Nephron progenitor cell (in vitro differentiated cells): ENCODE data around the gene LENG9.
"Not testable (repeated sequence)": the region's sequence is repeated elsewhere in the genome, so short reads cannot be mapped to it uniquely, and the experiment has no call there.

Experiments used
- DNase-seq: peaks from one replicate; pipeline ENCODE4 v3.0.0; 2021
- H3K27ac Mint-ChIP-seq: 2 replicates; pipeline ENCODE4 v1.8.0; 2021; ENCODE audit warnings: mild to moderate bottlenecking, moderate library complexity, mixed read lengths
- H3K27me3 Mint-ChIP-seq: 2 replicates; pipeline ENCODE4 v1.8.0; 2021; ENCODE audit warnings: mild to moderate bottlenecking, low read depth, mixed read lengths; ENCODE audit not compliant: poor library complexity
- H3K36me3 Mint-ChIP-seq: 2 replicates; pipeline ENCODE4 v1.8.0; 2021; ENCODE audit warnings: low read depth, mixed read lengths
- H3K4me1 Mint-ChIP-seq: 2 replicates; pipeline ENCODE4 v1.8.0; 2021; ENCODE audit warnings: mixed read lengths
- H3K4me3 Mint-ChIP-seq: 2 replicates; pipeline ENCODE4 v1.8.0; 2021; ENCODE audit warnings: mild to moderate bottlenecking, moderate library complexity, mixed read lengths
- H3K9me3 Mint-ChIP-seq: 2 replicates; pipeline ENCODE4 v1.8.0; 2021; ENCODE audit warnings: mild to moderate bottlenecking, moderate library complexity, mixed read lengths
- TF ChIP-seq, protein P1 (sequence below): fragments of 200-600 bp; sonication (generic); IDR thresholded peaks from 2 replicates; pipeline ENCODE4 v1.5.0; 2021; ENCODE audit warnings: antibody characterized with exemption

Gene LENG9

DNA sequence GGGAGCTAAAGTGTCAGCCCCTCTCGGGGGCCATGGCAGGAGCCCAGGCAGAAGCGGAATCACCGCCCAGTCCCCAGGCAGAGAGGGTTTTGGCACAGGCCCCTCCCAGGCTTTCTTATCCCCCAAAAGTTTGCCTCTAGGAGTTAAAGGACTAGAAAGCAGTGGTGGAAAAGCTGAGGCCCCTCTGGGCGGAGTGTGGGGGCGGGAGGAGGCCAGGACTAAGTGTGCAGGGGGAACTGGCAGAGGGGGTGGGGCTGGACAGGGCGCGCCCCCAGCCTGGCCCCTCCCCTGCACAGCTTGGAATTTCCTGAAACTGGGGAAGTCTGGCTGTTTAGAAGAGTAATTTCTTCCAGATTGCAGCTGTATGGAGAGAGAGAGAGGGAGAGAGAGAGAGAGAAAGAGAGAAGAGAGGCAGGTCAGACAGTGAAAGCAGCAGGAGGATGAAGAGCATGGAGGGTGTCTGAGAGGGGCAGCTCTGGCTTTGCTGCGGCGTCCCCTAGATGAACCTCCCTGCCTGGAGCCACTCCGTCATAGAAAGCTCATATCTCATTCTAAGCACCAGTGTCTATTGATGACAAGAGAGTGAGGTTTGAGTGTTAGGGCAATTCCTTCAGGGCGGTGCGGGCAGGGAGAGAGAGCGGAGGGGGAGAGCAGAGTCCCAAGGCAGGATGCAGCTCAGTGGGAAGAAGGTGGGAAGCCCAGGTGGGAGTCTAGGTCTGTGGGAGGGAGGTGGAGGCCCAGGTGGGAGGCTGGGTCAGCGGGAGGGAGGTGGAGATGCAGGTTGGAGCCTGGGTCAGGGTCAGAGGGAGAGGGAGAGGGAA is 9.7 kb upstream of the LENG9 start, which contains the start of gene CDC42EP5:
CDC42EP5 (minus strand) TSS at position 226 of the 821 bp plus-strand sequence. CDS start 7,749 bp downstream, outside the sequence.
- Mint-ChIP-seq H3K4me3 (peak within 1 kb of the TSS; percentile 65), H3K4me1 (peaks cover 29% of the 10 kb centered on the region), H3K27ac (peak within 1 kb of the TSS; percentile 49), H3K9me3 (no peaks in the 10 kb centered on the region), H3K27me3 (peaks cover 81% of the 10 kb centered on the region), H3K36me3 (no peaks in the 10 kb centered on the region)
- peak; percentile 70 for DNase-seq
- TF ChIP-seq, protein P1, sequence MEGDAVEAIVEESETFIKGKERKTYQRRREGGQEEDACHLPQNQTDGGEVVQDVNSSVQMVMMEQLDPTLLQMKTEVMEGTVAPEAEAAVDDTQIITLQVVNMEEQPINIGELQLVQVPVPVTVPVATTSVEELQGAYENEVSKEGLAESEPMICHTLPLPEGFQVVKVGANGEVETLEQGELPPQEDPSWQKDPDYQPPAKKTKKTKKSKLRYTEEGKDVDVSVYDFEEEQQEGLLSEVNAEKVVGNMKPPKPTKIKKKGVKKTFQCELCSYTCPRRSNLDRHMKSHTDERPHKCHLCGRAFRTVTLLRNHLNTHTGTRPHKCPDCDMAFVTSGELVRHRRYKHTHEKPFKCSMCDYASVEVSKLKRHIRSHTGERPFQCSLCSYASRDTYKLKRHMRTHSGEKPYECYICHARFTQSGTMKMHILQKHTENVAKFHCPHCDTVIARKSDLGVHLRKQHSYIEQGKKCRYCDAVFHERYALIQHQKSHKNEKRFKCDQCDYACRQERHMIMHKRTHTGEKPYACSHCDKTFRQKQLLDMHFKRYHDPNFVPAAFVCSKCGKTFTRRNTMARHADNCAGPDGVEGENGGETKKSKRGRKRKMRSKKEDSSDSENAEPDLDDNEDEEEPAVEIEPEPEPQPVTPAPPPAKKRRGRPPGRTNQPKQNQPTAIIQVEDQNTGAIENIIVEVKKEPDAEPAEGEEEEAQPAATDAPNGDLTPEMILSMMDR, result no peak

DNA sequence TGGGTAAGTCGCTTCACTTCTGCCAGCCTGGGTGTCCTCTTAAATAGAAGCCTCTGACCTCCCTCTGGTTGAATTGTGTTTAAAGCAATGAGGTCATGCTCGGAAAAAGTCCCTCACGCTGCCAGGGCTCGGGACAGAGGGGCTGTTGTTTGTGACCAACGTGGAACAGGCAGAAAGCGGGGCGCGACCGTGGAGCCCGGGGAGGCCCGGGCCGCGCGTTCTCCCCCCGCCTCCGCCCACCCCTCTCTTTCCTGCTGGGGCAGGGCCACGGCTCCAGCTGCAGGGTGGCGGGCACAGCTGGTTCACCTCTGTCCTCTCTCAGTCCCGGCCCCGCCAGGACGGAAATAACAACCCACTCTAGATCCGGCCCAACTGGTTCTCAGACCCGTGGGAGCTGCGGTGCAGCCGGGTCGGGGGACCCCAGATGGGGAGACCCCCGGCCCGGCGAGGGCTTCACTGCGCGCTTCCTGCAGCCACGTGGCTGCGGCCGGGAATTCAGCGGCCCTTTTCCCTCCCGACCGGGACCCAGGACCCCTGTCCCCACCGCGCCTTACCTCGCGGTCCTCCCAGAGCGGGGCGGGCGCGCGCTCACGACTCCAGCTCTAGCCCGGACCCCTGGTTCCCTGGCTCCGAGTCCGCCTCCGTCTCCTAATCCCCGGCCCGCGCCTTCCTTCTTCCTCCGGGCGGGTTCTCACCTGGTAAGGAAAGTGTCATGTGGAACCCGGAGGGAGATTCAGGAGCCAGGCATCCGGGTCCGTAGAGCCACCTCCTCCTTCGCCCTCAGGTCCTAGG is 7.6 kb upstream of the LENG9 start:
- DNase-seq, result peak; percentile 37

DNA sequence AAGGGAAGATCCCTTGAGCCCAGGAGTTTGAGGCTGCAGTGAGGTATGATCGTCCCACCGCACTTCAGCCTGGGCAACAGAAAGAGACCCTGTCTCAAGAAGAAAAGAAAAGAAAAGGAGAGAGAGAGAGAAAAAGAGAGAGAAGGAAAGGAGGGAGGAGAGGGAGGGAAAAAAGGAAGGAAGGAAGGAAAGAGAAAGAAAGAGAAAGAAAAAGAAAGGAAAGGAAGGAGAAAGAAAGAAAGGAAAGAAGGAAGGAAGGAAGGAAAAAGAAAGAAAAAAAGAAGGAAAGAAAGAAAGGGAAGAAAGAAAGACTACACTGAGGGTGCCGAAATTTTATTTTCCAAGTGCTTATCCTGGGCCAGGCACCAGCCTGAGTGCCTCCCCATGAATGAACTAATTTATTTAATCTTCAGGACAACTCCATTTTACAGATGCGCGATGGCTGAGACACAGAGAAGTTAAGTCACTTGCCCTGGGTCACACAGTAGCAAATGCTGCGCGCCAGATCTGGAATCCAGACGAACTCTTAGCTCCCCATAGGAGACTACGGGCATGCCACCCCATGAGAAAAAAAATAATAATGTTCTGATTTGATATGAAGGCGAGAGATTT is 6.8 kb upstream of the LENG9 start:
- H3K36me3 Mint-ChIP-seq, result no peaks in the 10 kb centered on the region
- H3K27ac Mint-ChIP-seq, result no peak overlapping the region
- no peaks in the 10 kb centered on the region for H3K9me3 Mint-ChIP-seq
- peak overlapping the region; percentile 77 for H3K4me3 Mint-ChIP-seq
- DNase-seq, result no peak
- H3K4me1 Mint-ChIP-seq, result peaks cover 29% of the 10 kb centered on the region
- H3K27me3 Mint-ChIP-seq, result peaks cover 81% of the 10 kb centered on the region
- TF ChIP-seq, protein P1, result no peak

More for the DNA sequence above, 7.6 kb upstream of the LENG9 start:
- Mint-ChIP-seq H3K36me3 (no peaks in the 10 kb centered on the region), H3K27me3 (peaks cover 81% of the 10 kb centered on the region), H3K4me3 (peak overlapping the region; percentile 77), H3K9me3 (no peaks in the 10 kb centered on the region), H3K27ac (no peak overlapping the region), H3K4me1 (peaks cover 29% of the 10 kb centered on the region)
- TF ChIP-seq, protein P1, result no peak

DNA sequence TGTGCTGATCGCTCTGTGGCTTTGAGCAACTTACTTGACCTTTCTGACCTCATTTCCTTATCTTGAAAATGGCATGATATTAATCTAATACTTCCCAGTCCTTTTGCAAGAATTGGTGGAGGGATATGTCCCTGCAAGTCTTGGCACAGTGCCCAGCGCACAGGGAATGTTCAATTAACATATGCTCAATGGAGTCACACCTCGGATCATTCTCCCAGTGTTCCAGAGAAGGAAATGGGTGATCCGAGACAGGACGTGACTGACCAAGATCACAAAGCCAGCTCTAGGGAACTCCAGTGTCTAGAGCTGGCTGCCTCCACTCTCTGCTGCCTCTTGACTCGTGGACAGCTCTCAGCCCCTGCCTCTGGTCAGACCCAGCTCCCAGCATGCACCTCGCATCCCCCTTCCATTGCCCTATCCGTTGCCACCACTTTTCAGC is 5.9 kb upstream of the LENG9 start:
- Mint-ChIP-seq H3K27ac (no peak overlapping the region), H3K27me3 (peaks cover 78% of the 10 kb centered on the region), H3K4me1 (peaks cover 34% of the 10 kb centered on the region), H3K9me3 (no peaks in the 10 kb centered on the region), H3K4me3 (peak overlapping the region; percentile 77), H3K36me3 (no peaks in the 10 kb centered on the region)
- TF ChIP-seq, protein P1, result no peak
- DNase-seq, result no peak

DNA sequence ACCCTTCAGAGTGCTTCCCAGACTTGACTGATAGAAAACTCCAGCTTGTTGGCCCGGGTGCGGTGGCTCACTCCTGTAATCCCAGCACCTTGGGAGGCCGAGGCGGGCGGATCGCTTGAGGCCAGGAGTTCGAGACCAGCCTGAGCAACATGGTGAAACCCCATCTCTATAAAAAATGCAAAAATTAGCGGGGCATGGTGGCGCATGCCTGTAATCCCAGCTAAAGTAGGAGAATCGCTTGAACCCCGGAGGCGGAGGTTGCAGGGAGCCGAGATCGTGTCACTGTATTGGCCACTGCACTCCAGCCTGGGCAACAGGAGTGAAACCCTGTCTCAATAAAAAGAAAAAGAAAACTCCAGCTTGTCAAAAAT is 2.5 kb upstream of the LENG9 start:
- not testable (repeated sequence) for H3K36me3 Mint-ChIP-seq, DNase-seq, H3K27ac Mint-ChIP-seq, H3K9me3 Mint-ChIP-seq
- peaks cover 70% of the 10 kb centered on the region for H3K27me3 Mint-ChIP-seq
- H3K4me3 Mint-ChIP-seq, result peak overlapping the region; percentile 64
- peaks cover 39% of the 10 kb centered on the region for H3K4me1 Mint-ChIP-seq
